Neural cell (in vitro differentiated cells): Measurements from ENCODE around the gene CCNE1. TPM values are rescaled to one million over a fixed set of nuclear protein-coding genes. Genes with fewer than 3 reads are reported as not detected.

Experiments used
- H2AFZ ChIP-seq: fragments of 200-600, 300-800 bp; sonication (generic), shearing (Covaris generic); 2 replicates; pipeline ENCODE4 v1.6.0; 2014; ENCODE audit warnings: low read depth, mild to moderate bottlenecking, antibody characterized with exemption, low read length, moderate library complexity
- H3F3A ChIP-seq: fragments of 200-600 bp; shearing (Covaris generic); 2 replicates; pipeline ENCODE4 v1.6.1; 2016; ENCODE audit warnings: mild to moderate bottlenecking, moderate library complexity, mixed read lengths, antibody characterized with exemption, low read length; ENCODE audit not compliant: insufficient read depth, poor library complexity, severe bottlenecking
- H3K27ac ChIP-seq: fragments of 200-600, 300-800 bp; sonication (generic), shearing (Covaris generic); 2 replicates; pipeline ENCODE4 v1.5.1; 2014; ENCODE audit warnings: mild to moderate bottlenecking, low read length, moderate library complexity
- H3K27me3 ChIP-seq: fragments of 300-800, 200-600 bp; sonication (generic), shearing (Covaris generic); 2 replicates; pipeline ENCODE4 v1.6.0; 2014; ENCODE audit warnings: mild to moderate bottlenecking, low read depth, low read length, moderate library complexity; ENCODE audit not compliant: insufficient read depth
- H3K36me3 ChIP-seq: fragments of 300-800, 200-600 bp; sonication (generic), shearing (Covaris generic); 2 replicates; pipeline ENCODE4 v1.5.1; 2014; ENCODE audit warnings: mild to moderate bottlenecking, antibody characterized with exemption, low read length, moderate library complexity; ENCODE audit not compliant: insufficient read depth
- H3K4me2 ChIP-seq: fragments of 300-800, 200-600 bp; sonication (generic), shearing (Covaris generic); 2 replicates; pipeline ENCODE4 v1.6.0; 2014; ENCODE audit warnings: mild to moderate bottlenecking, low read length
- H3K4me3 ChIP-seq: fragments of 300-800, 200-600 bp; sonication (generic), shearing (Covaris generic); 2 replicates; pipeline ENCODE4 v1.5.1; 2014; ENCODE audit warnings: mild to moderate bottlenecking, low read length, moderate library complexity
- H3K79me2 ChIP-seq: fragments of 200-600 bp; shearing (Covaris generic); replicated peaks from 2 replicates; pipeline ENCODE4 v1.6.0; 2014; ENCODE audit warnings: mild to moderate bottlenecking, low read length, moderate library complexity; ENCODE audit not compliant: insufficient read depth
- H3K9ac ChIP-seq: fragments of 300-800, 200-600 bp; sonication (generic), shearing (Covaris generic); 2 replicates; pipeline ENCODE4 v1.6.1; 2016; ENCODE audit warnings: mild to moderate bottlenecking, low read length, mixed read lengths
- H3K9me2 ChIP-seq: fragments of 200-600 bp; shearing (Covaris generic); 2 replicates; pipeline ENCODE4 v1.6.1; 2016; ENCODE audit warnings: mild to moderate bottlenecking, low read length, mixed read lengths; ENCODE audit not compliant: insufficient read depth
- H3K9me3 ChIP-seq: fragments of 200-600, 300-800 bp; sonication (generic), shearing (Covaris generic); 2 replicates; pipeline ENCODE4 v1.6.1; 2016; ENCODE audit warnings: mild to moderate bottlenecking, mixed run types, low read length, moderate library complexity, mixed read lengths
- H4K20me1 ChIP-seq: fragments of 200-600 bp; shearing (Covaris generic); 2 replicates; pipeline ENCODE4 v1.6.1; 2016; ENCODE audit warnings: mild to moderate bottlenecking, mixed run types; ENCODE audit not compliant: insufficient read depth
- EP300 ChIP-seq: fragments of 450-650 bp; conservative IDR thresholded peaks from 2 replicates; pipeline ENCODE4 v1.6.1; 2014; ENCODE audit warnings: antibody characterized with exemption, mild to moderate bottlenecking, moderate library complexity; ENCODE audit not compliant: poor library complexity, severe bottlenecking
- EZH2 ChIP-seq: fragments of 200-600, 300-800 bp; shearing (Covaris generic), sonication (generic); IDR thresholded peaks from 2 replicates; pipeline ENCODE4 v1.6.1; 2014; ENCODE audit warnings: antibody characterized with exemption, low read length, borderline replicate concordance, mild to moderate bottlenecking; ENCODE audit not compliant: insufficient read depth, poor library complexity, severe bottlenecking
- MXI1 ChIP-seq: fragments of 450-650 bp; conservative IDR thresholded peaks from 2 replicates; pipeline ENCODE4 v1.6.1; 2014; ENCODE audit warnings: antibody characterized with exemption, mild to moderate bottlenecking; ENCODE audit not compliant: poor library complexity, severe bottlenecking
- POLR2AphosphoS5 ChIP-seq: IDR thresholded peaks from 2 replicates; pipeline ENCODE4 v1.6.1; 2012
- RAD21 ChIP-seq: fragments of 450-650 bp; conservative IDR thresholded peaks from 2 replicates; pipeline ENCODE4 v1.6.1; 2014; ENCODE audit warnings: antibody characterized with exemption, mild to moderate bottlenecking, moderate library complexity
- SMC3 ChIP-seq: fragments of 450-650 bp; conservative IDR thresholded peaks from 2 replicates; pipeline ENCODE4 v1.6.1; 2014; ENCODE audit warnings: antibody characterized with exemption, mild to moderate bottlenecking, moderate library complexity; ENCODE audit not compliant: poor library complexity
- TAF1 ChIP-seq: IDR thresholded peaks from 2 replicates; pipeline ENCODE4 v1.6.1; 2012; ENCODE audit warnings: low read depth
- polyA plus RNA-seq: library from polyadenylated mRNA; depleted of rRNA; stranded (reverse); fragments of >200 nt; gene quantifications from 2 replicates; pipeline ENCODE4 v1.2.3, GENCODE V29; 2014
- TF ChIP-seq, protein P1 (sequence below): IDR thresholded peaks from 2 replicates; pipeline ENCODE4 v1.6.1; 2012; ENCODE audit warnings: borderline replicate concordance
- TF ChIP-seq, protein P2 (sequence below): fragments of 450-650 bp; IDR thresholded peaks from 2 replicates; pipeline ENCODE4 v1.5.1; 2014; ENCODE audit warnings: antibody characterized with exemption, mild to moderate bottlenecking, moderate library complexity; ENCODE audit not compliant: poor library complexity, severe bottlenecking

The CCNE1 gene
- polyA plus RNA-seq, 1 donor from 2014 or later = 4.1 TPM

DNA sequence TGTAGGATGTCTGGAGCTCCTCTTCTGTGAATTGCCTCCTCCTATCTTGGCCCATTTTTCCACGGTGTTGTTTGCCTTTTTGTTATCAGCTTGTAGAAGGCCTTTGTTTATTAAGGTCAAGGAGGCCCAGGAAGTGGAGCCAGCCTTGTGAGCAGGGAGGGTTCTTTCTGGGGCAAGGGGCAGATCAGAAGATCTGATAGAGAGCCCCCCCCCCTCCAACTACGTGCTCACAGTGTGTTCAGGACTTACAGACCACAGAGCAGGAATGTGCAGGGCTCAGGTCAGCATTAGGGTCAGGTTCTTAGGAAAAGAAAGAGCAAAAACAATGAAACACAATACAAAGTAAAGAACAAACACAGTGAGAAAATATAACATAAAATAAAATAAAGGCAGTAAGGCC lies 59.4 kb downstream of the CCNE1 start:
- H3K79me2 ChIP-seq = no peaks in the 10 kb centered on the region

DNA sequence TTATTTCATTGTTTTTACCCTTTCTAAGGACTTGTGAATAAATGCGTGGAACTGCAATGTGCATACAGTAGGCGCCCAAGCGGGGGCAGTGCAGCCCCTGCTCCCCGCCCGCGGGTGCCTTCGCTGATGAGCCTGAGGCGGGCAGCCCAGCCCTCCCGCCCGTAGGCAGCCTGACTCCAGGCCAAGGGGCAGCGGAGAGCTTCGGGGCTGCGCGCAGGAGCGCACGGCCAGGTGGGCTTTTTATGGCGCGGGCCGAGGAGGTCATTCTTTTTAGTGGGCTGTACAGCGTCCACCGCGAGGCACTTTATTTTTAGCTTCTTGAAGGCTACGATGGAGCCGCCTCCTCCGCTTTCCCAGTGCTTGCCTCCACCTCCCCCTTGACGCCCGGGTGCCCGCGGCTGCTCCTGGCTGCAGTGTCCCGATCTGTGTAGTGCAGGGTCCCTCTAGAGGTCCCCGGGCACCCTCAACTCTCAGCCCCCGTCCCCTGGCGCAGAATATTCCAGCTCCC lies 60.5 kb downstream of the CCNE1 start:
- H3F3A ChIP-seq = no peaks in the 10 kb centered on the region
- TF ChIP-seq TAF1 = no peak
- TF ChIP-seq, protein P1, sequence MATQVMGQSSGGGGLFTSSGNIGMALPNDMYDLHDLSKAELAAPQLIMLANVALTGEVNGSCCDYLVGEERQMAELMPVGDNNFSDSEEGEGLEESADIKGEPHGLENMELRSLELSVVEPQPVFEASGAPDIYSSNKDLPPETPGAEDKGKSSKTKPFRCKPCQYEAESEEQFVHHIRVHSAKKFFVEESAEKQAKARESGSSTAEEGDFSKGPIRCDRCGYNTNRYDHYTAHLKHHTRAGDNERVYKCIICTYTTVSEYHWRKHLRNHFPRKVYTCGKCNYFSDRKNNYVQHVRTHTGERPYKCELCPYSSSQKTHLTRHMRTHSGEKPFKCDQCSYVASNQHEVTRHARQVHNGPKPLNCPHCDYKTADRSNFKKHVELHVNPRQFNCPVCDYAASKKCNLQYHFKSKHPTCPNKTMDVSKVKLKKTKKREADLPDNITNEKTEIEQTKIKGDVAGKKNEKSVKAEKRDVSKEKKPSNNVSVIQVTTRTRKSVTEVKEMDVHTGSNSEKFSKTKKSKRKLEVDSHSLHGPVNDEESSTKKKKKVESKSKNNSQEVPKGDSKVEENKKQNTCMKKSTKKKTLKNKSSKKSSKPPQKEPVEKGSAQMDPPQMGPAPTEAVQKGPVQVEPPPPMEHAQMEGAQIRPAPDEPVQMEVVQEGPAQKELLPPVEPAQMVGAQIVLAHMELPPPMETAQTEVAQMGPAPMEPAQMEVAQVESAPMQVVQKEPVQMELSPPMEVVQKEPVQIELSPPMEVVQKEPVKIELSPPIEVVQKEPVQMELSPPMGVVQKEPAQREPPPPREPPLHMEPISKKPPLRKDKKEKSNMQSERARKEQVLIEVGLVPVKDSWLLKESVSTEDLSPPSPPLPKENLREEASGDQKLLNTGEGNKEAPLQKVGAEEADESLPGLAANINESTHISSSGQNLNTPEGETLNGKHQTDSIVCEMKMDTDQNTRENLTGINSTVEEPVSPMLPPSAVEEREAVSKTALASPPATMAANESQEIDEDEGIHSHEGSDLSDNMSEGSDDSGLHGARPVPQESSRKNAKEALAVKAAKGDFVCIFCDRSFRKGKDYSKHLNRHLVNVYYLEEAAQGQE = no peak
- TF ChIP-seq, protein P2, sequence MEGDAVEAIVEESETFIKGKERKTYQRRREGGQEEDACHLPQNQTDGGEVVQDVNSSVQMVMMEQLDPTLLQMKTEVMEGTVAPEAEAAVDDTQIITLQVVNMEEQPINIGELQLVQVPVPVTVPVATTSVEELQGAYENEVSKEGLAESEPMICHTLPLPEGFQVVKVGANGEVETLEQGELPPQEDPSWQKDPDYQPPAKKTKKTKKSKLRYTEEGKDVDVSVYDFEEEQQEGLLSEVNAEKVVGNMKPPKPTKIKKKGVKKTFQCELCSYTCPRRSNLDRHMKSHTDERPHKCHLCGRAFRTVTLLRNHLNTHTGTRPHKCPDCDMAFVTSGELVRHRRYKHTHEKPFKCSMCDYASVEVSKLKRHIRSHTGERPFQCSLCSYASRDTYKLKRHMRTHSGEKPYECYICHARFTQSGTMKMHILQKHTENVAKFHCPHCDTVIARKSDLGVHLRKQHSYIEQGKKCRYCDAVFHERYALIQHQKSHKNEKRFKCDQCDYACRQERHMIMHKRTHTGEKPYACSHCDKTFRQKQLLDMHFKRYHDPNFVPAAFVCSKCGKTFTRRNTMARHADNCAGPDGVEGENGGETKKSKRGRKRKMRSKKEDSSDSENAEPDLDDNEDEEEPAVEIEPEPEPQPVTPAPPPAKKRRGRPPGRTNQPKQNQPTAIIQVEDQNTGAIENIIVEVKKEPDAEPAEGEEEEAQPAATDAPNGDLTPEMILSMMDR = no peak
- TF ChIP-seq EP300 = no peak
- no peak for TF ChIP-seq POLR2AphosphoS5
- TF ChIP-seq EZH2 = no peak
- TF ChIP-seq RAD21 = no peak
- TF ChIP-seq MXI1 = no peak
- TF ChIP-seq SMC3 = no peak
- H4K20me1 ChIP-seq = no peaks in the 10 kb centered on the region
- no peak overlapping the region for H2AFZ ChIP-seq
- H3K27ac ChIP-seq = no peak overlapping the region
- H3K4me2 ChIP-seq = no peak overlapping the region
- no peaks in the 10 kb centered on the region for H3K9me2 ChIP-seq
- H3K27me3 ChIP-seq = peaks cover 13% of the 10 kb centered on the region
- no peak overlapping the region for H3K9ac ChIP-seq
- no peaks in the 10 kb centered on the region for H3K9me3 ChIP-seq
- no peaks in the 10 kb centered on the region for H3K36me3 ChIP-seq
- H3K79me2 ChIP-seq = no peaks in the 10 kb centered on the region
- no peak overlapping the region for H3K4me3 ChIP-seq

More for the DNA sequence above, 59.4 kb downstream of the CCNE1 start:
- no peak overlapping the region for H3K9ac ChIP-seq
- H3F3A ChIP-seq = no peaks in the 10 kb centered on the region
- H4K20me1 ChIP-seq = no peaks in the 10 kb centered on the region
- peaks cover 13% of the 10 kb centered on the region for H3K27me3 ChIP-seq
- H3K27ac ChIP-seq = no peak overlapping the region
- no peaks in the 10 kb centered on the region for H3K36me3 ChIP-seq
- no peak for TF ChIP-seq SMC3
- TF ChIP-seq, protein P1 = no peak
- no peak for TF ChIP-seq EP300
- no peak for TF ChIP-seq TAF1
- no peak for TF ChIP-seq MXI1
- TF ChIP-seq RAD21 = no peak
- TF ChIP-seq POLR2AphosphoS5 = no peak
- TF ChIP-seq, protein P2 = no peak
- TF ChIP-seq EZH2 = no peak
- H3K9me3 ChIP-seq = no peaks in the 10 kb centered on the region
- no peak overlapping the region for H3K4me3 ChIP-seq
- no peak overlapping the region for H3K4me2 ChIP-seq
- no peaks in the 10 kb centered on the region for H3K9me2 ChIP-seq
- no peak overlapping the region for H2AFZ ChIP-seq
